Left lung (tissue), 10 donors: ENCODE data around the gene LMAN2L. TPM values are rescaled to one million over a fixed set of nuclear protein-coding genes. Genes with fewer than 3 reads are reported as not detected.

Experiments used
- ATAC-seq: fragments of 200-7000 bp; cut with Tn5 transposase; one replicate; pipeline ENCODE4 v1.9.1; 2020; ENCODE audit warnings: moderate library complexity
- DNase-seq, 4 donors: peaks; one replicate each; pipeline ENCODE4 v3.0.0-alpha.2; 2013 to 2020
- H3K27ac ChIP-seq, 2 donors: fragments of 200-600 bp; sonication (generic) in 1 of 2; one replicate each; pipeline versions ENCODE4 v1.5.0 to v1.8.0; 2020 to 2021
- H3K27me3 ChIP-seq, 2 donors: fragments of 200-600 bp; sonication (generic) in 1 of 2; one replicate each; pipeline versions ENCODE4 v1.5.0 to v1.8.0; 2020 to 2021
- H3K36me3 ChIP-seq, 2 donors: fragments of 200-600 bp; sonication (generic) in 1 of 2; one replicate each; pipeline versions ENCODE4 v1.5.0 to v1.8.0; 2020 to 2021
- H3K4me1 ChIP-seq, 2 donors: fragments of 200-600 bp; one replicate each; pipeline ENCODE4 v1.8.0; 2021
- H3K4me3 ChIP-seq, 2 donors: fragments of 200-600 bp; sonication (generic) in 1 of 2; one replicate each; pipeline versions ENCODE4 v1.5.0 to v1.8.0; 2020 to 2021; ENCODE audit warnings: mild to moderate bottlenecking in 1 of 2
- H3K9me3 ChIP-seq, 2 donors: fragments of 200-600 bp; sonication (generic) in 1 of 2; one replicate each; pipeline versions ENCODE4 v1.5.0 to v1.8.0; 2020 to 2021
- CTCF ChIP-seq, 2 donors: fragments of 200-600 bp; sonication (generic) in 1 of 2; IDR thresholded peaks; one replicate each; pipeline versions ENCODE4 v1.5.0 to v1.8.0; 2021; ENCODE audit warnings: antibody characterized with exemption in 2 of 2
- intact Hi-C, 2 donors: fragments of 100-400 bp; cut with DNase I; formaldehyde crosslinking; loops; one replicate each; pipeline versions ENCODE4 v1.11.2 to v1.14.2; 2022
- polyA plus RNA-seq, 6 donors: library from polyadenylated mRNA; unstranded; fragments of 120-200 nt; gene quantifications; one replicate each; pipeline ENCODE4 v1.2.1, GENCODE V29; 2013; ENCODE audit not compliant: insufficient read length in 6 of 6
- total RNA-seq, 2 donors: library from RNA; stranded (reverse); fragmentation: NEBNext Ultra II Directional; extraction: Animal tissue kit (Norgen Biotek cat#: 25700); gene quantifications; one replicate each; pipeline ENCODE4 v1.2.1, GENCODE V29; 2021
- donor health status: DM: no; HTN: yes; CAD: no.
- donor health status: DM: no; HTN: no; CAD: no.

The LMAN2L gene
- total and polyA plus RNA-seq, 8 donors = 18.4 to 54.7 (median 47.6) TPM

- ATAC-seq = no peak
- H3K4me3 ChIP-seq = no peak overlapping the region
- intact Hi-C loops = no loop called here
Observed at GRCh38 chr2:96697476-96697875, 42.4 kb downstream of the LMAN2L start.

GRCh38 chr2:96695602-96696001 is 44.3 kb downstream of the LMAN2L start:
- peak in 1 of 4 donors; percentile 64 for DNase-seq
- intact Hi-C loops = no loop called here
- Histone ChIP-seq H3K27me3 (no peaks in the 10 kb centered on the region), H3K4me1 (no peaks in the 10 kb centered on the region), H3K27ac (no peak overlapping the region), H3K4me3 (no peak overlapping the region), H3K9me3 (no peaks in the 10 kb centered on the region), H3K36me3 (peaks cover 0 to 3% of the 10 kb centered on the region in 2 donors)
- no peak for TF ChIP-seq CTCF (IDR thresholded peaks at IDR 0.05)
- ATAC-seq = no peak

More at GRCh38 chr2:96697476-96697875, 42.4 kb downstream of the LMAN2L start:
- Histone ChIP-seq H3K9me3 (no peaks in the 10 kb centered on the region), H3K27ac (no peak overlapping the region), H3K36me3 (peaks cover 0 to 11% of the 10 kb centered on the region in 2 donors), H3K27me3 (no peaks in the 10 kb centered on the region), H3K4me1 (no peaks in the 10 kb centered on the region)
- no peak for DNase-seq
- TF ChIP-seq CTCF (IDR thresholded peaks at IDR 0.05) = no peak

GRCh38 chr2:96694816-96695455 is 44.9 kb downstream of the LMAN2L start:
- no peak for TF ChIP-seq CTCF (IDR thresholded peaks at IDR 0.05)
- ATAC-seq (no peak), DNase-seq (no peak)
- Histone ChIP-seq H3K4me3 (no peak overlapping the region), H3K36me3 (peaks cover 0 to 2% of the 10 kb centered on the region in 2 donors), H3K4me1 (no peaks in the 10 kb centered on the region), H3K27me3 (no peaks in the 10 kb centered on the region), H3K9me3 (no peaks in the 10 kb centered on the region), H3K27ac (no peak overlapping the region)
- intact Hi-C loops = no loop called here

- Histone ChIP-seq H3K36me3 (no peaks in the 10 kb centered on the region), H3K4me3 (no peak overlapping the region), H3K27me3 (no peaks in the 10 kb centered on the region), H3K27ac (no peak overlapping the region), H3K9me3 (no peaks in the 10 kb centered on the region), H3K4me1 (no peaks in the 10 kb centered on the region)
- no peak for DNase-seq
- intact Hi-C loops = no loop called here
- no peak for TF ChIP-seq CTCF (IDR thresholded peaks at IDR 0.05)
- no peak for ATAC-seq
Observed at GRCh38 chr2:96694279-96694678, 45.6 kb downstream of the LMAN2L start.

- no peaks in the 10 kb centered on the region for H3K27me3 ChIP-seq
- no peak for TF ChIP-seq CTCF (IDR thresholded peaks at IDR 0.05)
- intact Hi-C loops = no loop called here
- H3K27ac ChIP-seq = peak overlapping the region in 1 of 2 donors; percentile 48
- DNase-seq = no peak
- H3K36me3 ChIP-seq = no peaks in the 10 kb centered on the region
- no peaks in the 10 kb centered on the region for H3K9me3 ChIP-seq
- no peak overlapping the region for H3K4me3 ChIP-seq
- H3K4me1 ChIP-seq = no peaks in the 10 kb centered on the region
- ATAC-seq = no peak
Observed at GRCh38 chr2:96693286-96694200, 46.3 kb downstream of the LMAN2L start.
